T-helper 9 cell (primary cell): ENCODE results near the gene PRELID3B.
"Not testable (repeated sequence)": the region's sequence is repeated elsewhere in the genome, so short reads cannot be mapped to it uniquely, and the experiment has no call there.

Experiments used
- DNase-seq: peaks from one replicate; pipeline ENCODE4 v3.0.0-alpha.2; 2020

PRELID3B gene

DNA sequence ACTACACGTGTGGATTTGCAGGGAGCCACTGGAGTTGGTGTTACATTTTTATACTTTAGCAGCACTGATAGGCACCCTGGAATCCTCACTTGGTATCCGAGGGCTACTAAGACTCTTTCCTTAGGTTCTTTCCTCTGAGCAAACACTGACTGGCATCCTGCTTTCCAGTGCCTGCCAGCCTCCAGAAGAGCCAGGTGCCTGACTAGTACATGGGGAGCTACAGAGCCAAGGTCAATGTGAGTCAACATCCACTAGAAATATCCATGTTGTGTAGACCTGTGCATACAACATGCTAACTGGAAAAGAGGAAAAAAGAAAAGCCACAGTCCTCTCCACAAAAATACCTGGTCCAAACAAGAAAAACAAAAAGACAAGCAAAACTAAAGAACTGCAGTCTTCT lies 17.5 kb downstream of the PRELID3B start:
- no peak for DNase-seq

DNA sequence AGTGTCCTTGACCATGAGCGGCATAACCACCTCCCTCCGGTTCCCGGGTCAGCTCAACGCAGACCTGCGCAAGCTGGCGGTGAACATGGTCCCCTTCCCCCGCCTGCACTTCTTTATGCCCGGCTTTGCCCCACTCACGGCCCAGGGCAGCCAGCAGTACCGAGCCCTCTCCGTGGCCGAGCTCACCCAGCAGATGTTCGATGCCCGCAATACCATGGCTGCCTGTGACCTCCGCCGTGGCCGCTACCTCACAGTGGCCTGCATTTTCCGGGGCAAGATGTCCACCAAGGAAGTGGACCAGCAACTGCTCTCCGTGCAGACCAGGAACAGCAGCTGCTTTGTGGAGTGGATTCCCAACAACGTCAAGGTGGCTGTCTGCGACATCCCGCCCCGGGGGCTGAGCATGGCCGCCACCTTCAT lies 18.5 kb downstream of the PRELID3B start:
- DNase-seq, result no peak

DNA sequence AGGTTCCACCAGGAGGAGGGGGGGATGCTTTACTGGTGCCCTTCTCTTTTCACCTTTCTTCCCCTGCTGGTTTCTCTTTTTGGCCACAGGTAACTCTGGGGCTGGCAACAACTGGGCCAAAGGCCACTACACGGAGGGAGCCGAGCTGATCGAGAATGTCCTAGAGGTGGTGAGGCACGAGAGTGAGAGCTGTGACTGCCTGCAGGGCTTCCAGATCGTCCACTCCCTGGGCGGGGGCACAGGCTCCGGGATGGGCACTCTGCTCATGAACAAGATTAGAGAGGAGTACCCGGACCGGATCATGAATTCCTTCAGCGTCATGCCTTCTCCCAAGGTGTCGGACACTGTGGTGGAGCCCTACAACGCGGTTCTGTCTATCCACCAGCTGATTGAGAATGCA lies 19.0 kb downstream of the PRELID3B start:
- no peak for DNase-seq

DNA sequence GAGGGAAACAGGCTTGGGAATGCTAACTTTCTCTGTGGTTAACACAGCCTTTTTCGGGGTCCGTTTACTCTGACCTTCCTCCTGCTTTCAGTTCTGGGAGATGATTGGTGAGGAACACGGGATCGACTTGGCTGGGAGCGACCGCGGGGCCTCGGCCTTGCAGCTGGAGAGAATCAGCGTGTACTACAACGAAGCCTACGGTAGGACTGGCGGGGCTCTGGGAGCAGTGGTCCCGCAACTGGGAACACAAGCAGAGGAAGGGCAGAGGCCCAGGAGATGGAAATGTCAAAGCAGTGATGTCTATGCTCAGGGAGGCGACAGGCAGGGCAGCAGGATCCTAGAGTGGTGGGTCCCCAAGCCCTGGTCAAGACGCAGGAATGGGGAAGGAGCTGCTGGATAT lies 19.8 kb downstream of the PRELID3B start:
- no peak for DNase-seq

DNA sequence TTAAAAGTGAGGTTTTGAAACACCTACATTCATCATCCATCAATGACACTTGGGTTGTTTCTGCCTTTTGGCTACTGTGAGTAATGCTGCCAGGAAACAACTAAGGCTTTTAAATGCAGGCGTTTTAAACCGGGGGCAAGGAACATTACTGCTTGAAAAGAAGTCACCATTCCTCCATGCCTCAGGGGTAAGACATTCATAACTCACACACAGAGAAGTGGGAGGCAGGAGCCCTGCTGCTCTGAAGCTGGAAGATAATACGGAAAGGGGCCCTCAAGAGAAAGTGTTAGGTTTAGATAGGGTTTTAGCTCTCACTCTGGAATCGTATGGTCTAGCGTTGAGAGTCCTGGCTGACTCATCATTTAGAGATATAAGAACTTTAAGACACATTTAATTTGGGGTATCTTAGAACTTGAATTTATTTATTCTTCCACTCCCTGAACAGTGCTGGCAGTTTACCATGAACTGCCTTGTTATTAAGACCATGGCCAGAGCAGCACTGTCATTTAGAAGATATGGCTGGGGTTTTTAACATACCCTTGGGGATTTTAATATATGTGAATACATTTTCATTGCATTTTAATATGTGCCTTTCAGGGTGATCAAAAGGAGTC lies 21.5 kb downstream of the PRELID3B start:
- no peak for DNase-seq

DNA sequence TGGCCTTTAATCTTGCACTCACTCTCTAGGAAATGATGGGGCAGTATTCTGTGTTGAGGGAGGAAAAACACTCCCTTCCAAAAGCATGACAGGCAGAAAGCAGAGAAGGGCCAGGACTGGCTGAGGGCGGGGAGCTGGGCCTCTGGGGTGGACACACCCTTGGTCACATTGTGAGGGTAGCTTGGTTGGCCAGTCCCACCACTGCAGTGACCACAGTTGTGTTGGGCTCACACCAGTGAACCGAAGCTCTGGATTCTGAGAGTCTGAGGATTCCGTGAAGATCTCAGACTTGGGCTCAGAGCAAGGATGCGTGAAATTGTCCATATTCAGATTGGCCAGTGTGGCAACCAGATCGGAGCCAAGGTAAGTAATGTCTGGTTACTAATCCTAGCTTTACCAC lies 23.4 kb downstream of the PRELID3B start, which contains the start of gene TUBB1:
Gene TUBB1 (plus strand): TSS at position 213 of the 400 bp plus-strand sequence. CDS start 94 bp downstream, at position 307.
- no peak for DNase-seq

DNA sequence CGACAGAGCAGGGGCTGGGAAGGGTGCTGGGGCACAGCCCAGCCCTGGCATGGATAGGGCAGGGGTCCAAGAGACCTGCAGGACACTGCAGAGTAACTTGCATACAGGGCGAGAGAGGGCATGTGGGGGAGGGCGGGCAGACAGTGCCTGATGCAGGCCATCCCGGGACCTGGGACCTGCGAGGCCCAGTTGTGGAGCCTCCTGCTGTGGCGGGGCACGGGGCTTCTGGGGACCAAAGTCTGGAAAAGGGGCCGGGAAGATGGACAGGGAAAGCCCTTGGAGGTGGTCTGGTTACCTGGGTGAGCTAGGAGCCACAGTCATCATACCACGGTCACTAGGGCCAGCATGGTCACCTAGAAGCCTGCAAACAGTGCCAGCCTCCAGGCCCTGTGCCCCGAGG lies 23.8 kb downstream of the PRELID3B start:
- no peak for DNase-seq

DNA sequence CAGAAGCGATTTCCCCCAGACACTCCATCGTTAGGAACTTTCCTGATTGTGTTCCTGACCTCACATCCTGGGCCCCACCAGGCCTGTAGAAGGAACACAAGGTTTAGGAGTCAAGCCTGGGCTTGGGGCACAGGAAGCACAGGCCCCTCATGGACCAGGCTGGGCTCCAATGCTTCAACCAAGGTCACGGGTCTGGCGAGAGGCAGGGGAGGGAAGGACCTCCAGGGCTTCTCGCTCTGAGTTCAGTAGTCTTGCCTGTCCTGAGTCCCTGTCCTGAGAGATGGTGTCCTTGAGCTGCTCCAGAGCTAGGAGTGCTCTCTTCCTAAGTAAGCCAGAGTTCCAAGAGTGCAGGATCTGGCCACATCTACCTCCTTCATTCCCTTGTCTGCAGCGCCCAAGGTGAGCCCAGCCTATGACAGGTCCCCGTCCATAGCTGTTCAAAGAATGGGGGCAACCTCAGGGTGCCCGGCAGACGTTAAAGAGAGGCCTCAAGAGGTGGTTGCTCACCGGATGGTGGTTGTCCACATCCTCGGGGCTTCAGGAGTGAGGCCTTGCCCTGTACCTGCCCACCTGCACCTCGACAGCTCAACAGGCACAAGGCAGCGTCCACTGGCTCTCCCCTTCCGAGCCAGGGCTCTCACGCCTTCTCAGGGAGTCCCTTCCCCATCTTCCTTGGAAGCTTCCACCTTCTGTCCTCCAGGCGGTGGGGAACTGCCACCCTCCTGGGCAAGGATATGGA lies 24.9 kb downstream of the PRELID3B start:
- no peak for DNase-seq

DNA sequence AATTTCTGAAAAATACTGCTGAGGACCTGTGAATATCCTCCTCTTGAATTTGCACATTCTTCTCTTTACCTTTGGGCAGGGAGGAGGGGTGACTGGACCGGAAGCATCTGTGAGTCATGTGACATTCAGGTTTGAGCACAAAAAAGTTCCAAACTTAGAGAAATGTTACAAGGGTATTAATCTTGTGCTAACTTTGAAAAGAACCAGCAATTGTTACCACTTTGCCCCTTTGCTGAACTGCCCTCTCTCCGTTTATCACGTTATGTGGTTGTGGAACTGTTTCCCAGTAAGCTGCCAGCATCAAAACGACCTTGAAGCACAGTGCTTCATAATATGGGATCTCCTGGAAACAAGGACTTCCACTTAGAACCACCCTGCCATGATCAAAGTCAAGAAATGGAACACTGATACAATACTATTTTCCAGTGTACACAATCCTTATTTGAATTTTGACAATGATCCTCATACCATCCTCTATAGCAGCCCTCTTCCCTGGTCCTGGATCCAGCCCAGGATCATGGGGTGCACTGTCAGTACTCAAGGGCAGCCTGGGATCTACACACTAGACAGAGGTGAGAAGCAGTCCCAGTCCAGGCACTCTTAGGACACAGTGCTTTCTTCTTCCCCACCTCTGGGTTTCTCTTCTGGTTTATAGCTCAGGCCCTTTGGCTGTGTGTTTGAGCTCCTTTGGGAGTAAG lies 25.6 kb downstream of the PRELID3B start:
- DNase-seq, result no peak

DNA sequence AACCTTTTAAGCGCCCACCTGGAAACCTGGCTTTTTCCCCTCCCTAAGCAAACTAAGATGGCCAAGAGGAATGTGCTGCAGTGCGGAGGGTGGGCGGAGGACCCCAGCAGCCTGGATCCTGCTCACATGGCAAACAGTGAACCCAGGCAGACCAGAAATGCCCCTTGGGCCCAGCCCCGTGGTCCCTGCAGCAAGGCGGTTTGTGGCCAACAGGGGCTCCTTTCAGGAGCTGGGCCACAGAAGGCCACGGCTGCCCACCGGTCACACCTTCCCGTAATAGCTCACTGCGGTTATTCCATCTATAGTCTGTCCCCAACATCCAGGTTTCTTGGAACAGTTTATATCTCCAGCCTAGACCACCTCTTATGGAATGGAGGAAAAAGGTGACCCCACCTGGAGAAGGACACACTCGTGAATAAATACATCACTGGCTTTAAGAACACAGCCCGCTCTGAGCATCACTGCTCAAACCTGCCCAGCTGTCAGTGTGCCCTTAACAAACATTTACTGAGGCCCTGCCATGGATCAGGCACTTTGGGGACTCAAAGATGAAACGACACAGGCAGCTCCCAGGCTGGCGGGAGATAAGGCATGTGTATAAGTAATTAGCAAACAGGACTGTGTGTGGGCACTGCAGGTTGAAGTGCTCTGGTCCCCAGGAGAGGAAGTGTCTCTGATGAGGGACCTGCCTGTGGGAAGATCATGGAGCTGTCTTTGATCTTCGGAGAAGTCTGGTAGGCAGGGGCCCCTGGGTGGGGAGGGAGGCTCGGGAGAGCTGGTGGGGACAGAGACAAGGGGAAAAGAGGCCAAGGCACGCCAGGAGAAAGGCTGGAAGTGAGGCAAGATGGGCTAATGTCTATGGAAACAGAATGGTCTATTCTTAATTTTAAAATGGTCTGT lies 26.5 kb downstream of the PRELID3B start:
- no peak for DNase-seq

DNA sequence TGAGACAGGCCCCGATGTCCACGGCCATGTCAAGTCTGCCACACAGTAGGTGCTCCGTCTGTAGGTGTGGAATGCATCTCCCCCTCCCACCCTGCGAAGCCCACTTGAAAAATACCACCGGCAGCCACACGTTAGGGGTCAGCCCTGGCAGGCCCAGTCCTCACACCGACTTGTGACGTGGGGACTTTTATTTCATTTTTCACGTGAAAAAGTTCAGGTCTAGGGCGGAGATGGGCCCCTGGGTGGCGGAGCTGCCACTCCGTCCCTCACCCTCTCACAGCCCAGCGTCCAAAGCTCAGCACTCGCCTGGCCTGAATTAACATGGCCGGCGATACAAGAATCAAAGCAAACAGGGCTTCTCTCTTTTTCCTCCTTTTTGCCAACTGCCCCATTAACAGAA lies 27.2 kb downstream of the PRELID3B start:
- DNase-seq, result no peak

DNA sequence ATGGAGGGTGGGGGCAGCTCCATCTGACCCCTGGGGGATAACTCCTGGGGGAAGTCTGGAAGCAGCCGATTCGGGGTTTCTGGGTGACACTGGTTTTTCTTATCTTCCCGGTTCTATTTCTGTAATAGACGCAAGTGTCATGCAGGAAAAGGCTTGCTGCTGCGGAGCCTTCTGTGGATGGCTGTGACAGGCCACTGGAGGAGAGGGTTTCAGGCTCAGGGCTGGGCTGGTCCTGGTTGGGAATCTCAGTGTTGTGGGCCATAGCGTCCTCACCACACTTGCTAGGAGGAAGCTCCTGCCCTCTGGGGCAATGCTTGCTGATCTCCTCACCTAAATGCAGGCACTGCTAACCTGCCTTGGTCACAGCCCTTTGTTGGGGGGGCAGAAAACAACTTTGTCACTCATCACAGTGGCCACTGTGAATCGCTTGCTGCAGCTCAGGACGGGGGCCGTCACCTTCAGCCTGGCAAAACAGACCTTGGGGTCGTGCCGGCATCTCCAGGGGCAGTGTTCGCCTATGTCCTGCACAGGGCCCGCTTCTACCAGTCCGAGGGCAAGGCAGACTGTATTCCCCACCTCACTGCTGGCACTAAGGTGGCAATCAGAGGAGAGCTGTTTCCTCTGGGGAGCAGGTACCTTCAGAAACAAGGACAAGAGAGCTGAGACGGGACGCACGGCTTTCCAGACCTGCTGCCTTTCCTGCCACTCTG lies 27.8 kb downstream of the PRELID3B start:
- DNase-seq, result no peak

DNA sequence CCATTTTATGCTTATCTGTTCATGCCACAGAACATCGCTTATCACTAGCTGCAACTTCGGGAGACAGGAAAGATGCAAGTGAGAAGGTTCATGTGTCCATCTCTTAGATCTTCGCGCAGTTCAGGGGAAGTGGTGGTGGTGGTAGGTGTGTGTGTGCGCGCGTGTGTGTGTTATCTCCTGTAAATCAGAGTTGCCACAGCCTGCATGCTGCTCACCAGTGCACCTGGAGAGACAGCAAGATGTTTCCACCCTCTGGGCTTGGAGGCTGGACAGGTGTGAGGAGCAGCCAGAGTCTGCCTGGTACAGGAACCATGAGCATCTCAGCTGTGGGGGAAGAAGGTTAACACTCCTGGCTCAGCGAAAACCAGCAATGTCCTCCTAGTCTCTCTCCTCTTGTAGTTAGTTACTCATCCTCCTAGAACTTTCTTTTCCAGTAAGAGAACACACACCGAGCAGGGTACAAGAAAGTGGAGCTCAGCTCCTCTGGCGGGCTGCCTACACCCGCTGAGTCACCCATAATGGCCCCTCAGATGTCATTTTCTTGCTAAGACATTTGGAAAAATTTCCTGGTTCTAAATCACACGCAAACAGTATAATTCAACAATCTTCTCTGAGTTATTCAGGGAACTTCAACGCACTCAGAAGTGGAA lies 28.5 kb downstream of the PRELID3B start:
- no peak for DNase-seq

DNA sequence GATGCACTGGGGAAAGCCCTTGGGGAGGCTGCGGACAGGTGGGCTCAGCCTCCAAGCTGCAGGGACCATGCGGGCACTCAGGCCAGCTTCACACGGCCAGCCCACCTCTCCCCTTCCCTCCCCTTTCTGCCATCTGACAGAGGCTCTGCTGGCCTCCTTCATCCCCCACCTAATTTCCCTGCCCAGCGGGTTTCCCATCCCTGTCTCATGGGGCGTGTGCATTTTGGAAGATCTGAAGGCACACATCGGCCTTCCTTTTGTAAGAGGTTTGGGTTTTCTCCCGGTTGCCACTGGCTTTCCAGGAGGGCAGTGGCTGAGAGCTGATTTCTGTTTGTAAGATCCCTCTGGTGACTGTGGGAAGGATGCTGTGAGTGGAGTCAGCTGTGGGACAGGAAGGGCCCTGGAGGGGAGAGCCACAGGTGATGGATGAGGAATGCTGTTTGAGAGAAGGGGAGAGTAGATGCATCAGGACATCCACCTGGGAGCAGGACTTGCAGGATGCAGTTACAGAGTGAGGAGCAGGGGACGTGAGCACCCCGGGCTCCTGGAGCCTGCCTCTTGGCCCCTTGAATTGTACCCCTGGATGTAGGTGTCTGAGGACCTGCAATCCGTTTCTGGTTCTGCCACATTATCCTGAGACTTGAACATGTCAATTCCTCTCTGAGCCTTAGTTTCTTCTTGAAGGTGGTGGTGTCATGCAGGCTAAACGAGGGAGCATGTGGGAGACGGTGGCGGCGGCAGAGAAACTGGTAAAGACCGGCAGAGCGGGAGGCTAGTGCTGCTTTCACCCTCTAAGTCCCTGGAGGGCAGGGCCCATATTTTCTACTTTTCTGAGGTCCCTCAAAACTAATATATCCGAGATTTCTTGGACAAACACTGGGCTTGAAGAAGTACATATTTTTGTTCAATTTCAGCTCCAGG lies 29.3 kb downstream of the PRELID3B start:
- no peak for DNase-seq

DNA sequence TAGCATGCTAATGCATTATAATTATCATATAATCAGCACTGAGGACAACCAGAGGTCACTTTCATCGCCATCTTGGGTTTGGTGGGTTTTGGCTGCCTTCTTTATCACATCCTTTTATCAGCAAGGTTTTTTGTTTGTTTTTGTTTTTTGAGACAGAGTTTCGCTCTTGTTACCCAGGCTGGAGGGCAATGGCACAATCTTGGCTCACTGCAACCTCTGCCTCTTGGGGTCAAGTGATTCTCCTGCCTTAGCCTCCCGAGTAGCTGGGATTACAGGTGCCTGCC lies 30.8 kb downstream of the PRELID3B start:
- DNase-seq, result not testable (repeated sequence)

DNA sequence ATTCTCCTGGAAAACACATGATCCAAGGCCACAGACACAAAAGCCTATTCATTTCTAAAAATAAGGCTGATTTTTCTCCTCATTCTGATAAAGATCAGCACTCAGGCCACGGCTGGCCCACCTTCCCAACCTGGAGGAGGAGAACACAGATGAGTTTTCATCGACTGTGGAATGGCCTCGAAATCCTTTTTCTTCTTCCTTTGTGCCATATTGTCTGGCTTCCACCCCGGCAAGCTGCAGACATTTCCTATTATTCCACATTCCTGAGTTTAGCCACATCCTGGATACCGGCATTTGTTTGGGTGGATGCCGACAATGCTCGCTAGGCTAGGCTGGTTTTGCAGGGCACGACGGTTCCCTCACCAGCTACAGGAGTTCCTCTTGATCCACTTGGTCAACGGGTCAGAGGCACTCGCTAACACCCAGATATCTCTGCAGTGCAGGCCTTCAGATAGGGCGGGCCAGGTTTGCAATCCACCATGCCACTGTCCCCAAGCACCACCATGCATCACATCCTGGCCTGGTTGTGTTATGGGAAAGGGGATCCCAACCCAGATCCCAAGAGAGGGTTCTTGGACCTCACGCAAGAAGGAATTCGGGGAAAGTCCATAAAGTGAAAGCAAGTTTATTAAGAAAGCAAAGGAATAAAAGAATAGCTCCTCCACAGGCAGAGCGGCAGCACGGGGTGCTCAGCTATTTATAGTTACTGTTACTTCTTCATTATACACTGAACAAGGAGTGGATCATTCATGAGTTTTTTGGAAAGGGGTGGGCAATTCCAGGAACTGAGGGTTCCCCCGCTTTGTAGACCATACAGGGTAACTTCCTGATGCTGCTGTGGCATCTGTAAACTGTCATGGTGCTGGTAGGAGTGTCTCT lies 31.4 kb downstream of the PRELID3B start:
- DNase-seq, result no peak

DNA sequence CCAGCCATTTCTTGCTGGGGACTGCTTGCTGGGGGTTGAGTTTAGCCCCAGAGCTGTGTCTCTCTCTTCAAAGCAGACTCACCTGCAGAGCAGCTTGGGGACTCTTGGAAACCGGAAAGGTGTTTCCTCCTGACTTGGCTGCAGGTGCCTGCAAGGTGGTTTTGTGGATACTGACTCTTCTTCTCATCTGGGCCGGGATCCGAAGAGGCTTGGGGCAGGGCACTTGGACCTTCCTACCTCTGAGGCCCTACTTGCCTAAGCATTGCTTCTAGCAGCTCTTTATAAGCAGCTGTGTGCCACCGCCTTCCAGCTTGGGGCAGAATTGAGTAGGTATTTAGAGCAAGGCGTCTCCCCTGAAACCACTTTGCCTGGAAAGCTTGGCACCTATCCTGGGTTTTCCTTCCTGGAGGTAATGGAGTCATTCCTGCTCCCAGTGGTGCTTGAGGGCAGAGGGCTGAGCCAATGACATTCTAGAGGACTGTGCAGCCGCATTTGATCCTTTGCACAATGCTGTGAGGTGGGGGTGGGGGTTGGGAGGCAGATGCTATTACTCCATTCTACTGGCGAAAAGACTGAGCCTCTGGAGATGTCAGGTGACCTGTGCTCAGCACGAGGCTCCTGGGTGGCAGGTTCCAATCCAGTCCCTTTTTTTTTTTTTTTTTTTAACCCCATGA lies 32.1 kb downstream of the PRELID3B start:
- DNase-seq, result no peak

DNA sequence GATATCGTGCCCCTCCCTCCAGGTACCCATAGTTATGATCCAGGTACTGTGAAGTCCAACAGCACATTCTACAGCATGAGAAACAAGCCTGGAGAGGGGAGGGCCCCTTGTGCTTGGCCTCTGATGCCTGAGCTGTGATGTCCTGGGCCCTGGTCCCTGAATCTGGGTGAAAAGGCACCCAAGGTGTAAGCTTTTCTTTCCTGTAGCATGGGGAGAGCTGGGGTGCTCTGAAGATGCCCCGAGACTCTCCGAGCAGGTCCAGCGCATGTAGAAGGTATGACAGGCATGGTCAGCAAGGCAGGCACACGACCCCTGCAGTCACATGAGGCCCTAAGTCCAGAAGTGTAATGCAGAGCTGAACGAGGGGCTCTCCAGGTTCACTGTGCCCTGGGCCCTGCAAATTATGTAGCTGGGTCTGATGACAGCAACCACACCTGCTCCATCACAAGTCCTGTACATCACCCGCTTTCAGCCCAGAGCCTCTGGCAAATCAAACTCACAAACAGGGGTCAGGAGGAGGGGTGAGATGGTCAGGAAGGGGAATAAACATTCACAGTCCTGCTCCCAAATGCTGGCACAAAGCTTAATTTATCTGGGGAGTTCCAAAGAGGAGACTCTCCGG lies 33.8 kb downstream of the PRELID3B start:
- no peak for DNase-seq
